Adrenal gland (tissue), 5 donors: ENCODE results near the gene FDX2.

Experiments
- CTCF ChIP-seq, 6 experiments: fragments of 450-650 bp in 4 of 6; fragments of 200-600 bp in 2 of 6; sonication (generic) in 1 of 6; IDR thresholded peaks; 1 replicate in 5 of 6; 2 replicates in 1 of 6; pipeline versions ENCODE4 v1.5.1 to v1.8.0; 2016 to 2021; ENCODE audit warnings: antibody characterized with exemption in 6 of 6, mild to moderate bottlenecking in 2 of 6, moderate library complexity in 1 of 6
- POLR2A ChIP-seq, 2 donors: fragments of 450-650 bp; IDR thresholded peaks; one replicate each; pipeline ENCODE4 v1.6.1; 2017; ENCODE audit warnings: antibody characterized with exemption in 2 of 2, mild to moderate bottlenecking in 2 of 2, moderate library complexity in 1 of 2
- donor health status: DM: no; HTN: no; CAD: no.

- TF ChIP-seq CTCF (IDR thresholded peaks at IDR 0.05), result no peak
- no peak for TF ChIP-seq POLR2A (IDR thresholded peaks at IDR 0.05)
These were observed 48.8 kb upstream of the FDX2 start for GRCh38 chr19:10364644-10365043.
